GM19035 (cell line): ENCODE results near the gene KCNG1.
"Not testable (repeated sequence)": the region's sequence is repeated elsewhere in the genome, so short reads cannot be mapped to it uniquely, and the experiment has no call there.

Source experiments
- ATAC-seq: cut with Tn5 transposase; IDR thresholded peaks from one replicate; pipeline ENCODE4 v1.9.1; 2021; ENCODE audit not compliant: unreplicated experiment

Gene KCNG1, protein sequence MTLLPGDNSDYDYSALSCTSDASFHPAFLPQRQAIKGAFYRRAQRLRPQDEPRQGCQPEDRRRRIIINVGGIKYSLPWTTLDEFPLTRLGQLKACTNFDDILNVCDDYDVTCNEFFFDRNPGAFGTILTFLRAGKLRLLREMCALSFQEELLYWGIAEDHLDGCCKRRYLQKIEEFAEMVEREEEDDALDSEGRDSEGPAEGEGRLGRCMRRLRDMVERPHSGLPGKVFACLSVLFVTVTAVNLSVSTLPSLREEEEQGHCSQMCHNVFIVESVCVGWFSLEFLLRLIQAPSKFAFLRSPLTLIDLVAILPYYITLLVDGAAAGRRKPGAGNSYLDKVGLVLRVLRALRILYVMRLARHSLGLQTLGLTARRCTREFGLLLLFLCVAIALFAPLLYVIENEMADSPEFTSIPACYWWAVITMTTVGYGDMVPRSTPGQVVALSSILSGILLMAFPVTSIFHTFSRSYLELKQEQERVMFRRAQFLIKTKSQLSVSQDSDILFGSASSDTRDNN

DNA sequence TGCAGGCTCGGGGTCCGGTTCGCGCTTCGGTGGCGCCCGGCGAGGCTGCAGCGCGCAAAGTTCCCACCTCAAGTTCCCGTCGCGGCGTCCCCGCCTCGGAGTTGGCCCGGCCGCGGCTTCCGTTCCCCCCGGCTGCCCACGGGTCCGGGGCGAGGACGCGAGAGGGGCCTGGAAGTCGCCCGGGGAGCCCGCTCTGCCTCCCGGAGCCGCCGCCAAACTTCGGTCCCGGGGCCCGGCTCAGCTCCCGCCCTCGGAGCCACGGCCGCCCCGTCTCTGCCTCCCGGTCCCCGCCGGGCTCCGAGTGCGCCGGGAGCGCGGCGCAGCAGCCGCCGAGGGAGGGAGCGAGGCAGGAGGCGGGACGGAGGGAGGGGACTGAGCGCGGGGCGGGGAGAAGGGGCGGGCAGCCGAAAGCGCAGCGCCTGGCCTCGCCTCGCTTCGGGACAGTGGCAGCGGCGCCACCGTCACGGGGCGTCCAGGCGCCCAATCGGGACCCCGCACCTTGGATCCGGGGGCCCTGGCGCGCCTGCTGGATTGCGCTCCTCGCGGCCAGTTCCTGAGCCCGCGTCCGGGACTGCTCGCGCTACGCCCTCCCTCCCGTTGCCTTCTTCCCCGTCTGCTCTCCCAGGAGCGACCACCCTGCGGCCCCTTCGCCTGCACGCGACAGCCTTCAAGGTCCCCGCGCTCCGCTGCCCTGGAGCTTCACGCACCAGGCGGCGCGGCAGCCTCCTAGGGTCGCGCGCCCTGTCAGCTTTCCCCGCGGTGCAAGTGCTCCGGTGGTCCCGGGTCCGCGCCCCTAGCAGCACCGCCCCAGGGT lies at the start of gene KCNG1:
KCNG1 (minus strand) TSS at position 305 of the 814 bp plus-strand sequence. CDS start 12,769 bp downstream, outside the sequence.
- no peak for ATAC-seq

DNA sequence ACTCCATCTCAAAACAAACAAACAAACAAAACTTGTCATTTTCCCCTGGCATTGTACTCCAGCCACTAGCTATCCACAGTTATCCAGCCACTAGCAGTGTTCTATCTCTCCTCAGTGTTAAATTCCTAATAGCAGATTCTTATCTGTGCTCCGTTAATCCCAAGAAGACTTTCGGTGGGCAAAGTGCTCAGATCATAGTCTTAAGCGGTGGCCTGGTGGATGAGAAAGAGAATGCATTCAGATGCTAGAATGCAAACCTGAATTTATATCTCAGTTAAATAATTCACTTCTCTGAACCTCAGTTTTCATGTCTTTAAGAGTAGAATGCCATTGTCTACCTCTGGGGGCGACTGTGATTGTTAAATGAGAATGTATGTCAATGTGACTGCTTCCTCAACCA lies 47.7 kb upstream of the KCNG1 start:
- ATAC-seq, result no peak

DNA sequence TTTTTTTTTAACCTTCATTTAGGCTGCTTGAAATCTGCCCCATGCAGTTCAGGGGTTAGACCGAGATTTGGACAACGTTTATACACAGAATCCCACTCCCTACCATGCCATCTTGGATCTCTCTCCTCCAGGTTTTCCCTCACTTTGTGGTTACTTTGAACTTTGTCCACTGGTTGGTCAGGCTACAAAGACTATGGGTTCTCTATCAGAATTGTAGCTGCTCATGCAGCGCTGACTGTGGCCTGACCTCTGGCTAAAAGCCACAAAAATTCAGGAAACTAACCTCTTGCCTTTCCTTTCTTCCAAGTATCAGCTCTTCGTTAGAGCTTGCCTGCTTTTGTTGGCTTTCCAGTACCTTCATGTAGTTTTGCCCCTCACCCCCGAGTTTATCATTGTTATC lies 44.9 kb upstream of the KCNG1 start:
- ATAC-seq, result no peak

DNA sequence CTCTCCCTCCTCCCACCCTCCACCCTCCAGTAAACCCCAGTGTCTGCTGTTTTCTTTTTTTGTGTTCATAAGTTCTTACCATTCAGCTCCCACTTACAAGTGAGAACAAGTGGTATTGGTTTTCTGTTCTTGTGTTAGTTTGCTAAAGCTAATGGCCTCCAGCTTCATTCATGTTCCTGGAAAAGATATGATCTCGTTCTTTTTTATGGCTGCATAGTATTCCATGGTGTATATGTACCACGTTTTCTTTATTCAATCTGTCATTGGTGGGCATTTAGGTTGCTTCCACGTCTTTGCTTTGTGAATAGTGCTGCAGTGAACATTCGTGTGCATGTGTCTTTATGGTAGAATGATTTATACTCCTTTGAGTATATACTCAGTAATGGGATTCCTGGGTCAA lies 42.7 kb upstream of the KCNG1 start:
- ATAC-seq, result no peak

DNA sequence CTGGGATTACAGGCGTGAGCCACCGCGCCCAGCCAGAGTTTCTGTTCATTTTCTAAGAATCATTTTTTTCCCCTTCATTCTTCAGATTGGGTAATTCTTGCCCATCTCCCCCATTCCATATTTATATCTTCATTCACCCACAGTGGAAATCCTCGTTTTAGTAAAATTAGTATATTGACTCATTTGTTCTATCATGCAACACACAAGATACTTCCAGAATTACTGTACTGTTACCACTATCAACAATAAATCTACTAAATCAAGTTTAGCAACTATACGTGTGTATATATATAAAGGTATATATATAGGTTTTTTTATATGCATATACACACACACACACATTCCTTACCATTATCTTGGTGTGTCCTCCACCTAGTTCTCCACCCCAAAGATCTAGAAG lies 41.2 kb upstream of the KCNG1 start:
- ATAC-seq, result no peak

DNA sequence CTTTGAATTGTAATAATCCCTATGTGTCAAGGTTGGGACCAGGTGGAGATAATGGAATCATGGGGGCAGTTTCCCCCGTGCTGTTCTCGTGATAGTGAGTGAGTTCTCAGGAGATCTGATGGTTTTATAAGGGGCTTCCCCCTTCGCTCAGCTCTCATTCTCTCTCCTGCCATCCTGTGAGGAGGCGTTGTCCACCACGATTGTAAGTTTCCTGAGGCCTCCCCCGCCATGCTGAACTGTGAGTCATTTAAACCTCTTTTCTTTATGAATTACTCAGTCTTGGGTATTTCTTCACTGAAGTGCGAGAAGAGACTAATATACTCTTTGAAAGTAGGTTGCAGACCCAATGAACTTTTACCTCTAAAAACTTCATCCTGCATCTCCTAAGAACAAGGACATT lies 39.2 kb upstream of the KCNG1 start:
- no peak for ATAC-seq

DNA sequence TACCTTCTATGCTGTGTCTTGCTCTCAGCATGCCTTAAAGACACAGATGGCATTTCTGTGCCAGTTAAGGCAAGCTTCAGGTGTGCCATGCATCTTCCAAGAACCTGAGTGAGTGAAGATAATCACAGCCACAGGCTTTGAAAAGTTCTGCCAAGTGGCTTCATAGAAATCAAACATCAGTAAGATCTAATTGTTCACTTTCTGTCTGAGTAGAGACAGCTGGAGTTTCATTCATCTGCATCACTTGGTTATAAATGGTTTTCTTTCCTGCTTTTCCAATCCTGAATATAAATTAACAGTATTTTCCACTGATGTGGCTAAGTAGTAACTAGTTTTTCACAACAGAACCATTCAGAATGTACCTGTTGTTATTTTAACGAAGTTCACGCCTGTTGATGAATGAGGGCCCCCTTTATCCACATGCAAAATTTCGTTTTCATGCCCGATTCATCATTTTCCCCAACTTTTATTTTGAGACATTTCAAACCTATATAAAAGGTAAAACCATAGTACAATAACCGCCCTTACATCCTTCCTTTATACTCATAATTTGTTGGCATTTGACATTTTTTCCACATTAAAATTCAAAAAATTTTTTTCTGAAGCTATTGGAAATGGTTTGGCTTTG lies 38.6 kb upstream of the KCNG1 start:
- no peak for ATAC-seq

DNA sequence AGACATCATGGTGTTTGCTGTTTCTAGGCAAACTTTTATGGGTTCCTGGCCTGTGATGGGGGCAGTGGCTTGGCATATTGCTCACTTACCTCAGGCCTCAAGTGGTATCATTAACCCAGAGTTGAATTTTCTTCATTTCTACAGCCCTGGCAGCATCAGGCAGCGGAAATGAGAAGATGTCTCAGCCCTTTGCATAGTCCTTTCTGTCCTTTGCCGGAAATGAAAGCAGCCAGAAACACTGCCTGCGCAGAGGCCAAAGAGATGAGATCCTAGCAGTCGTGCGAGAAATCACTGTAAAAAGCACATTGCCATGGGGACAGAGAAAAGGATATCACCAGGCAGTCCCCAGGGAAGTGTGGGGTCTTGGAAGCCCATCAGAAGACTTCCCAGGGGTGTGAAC lies 37.4 kb upstream of the KCNG1 start:
- no peak for ATAC-seq

DNA sequence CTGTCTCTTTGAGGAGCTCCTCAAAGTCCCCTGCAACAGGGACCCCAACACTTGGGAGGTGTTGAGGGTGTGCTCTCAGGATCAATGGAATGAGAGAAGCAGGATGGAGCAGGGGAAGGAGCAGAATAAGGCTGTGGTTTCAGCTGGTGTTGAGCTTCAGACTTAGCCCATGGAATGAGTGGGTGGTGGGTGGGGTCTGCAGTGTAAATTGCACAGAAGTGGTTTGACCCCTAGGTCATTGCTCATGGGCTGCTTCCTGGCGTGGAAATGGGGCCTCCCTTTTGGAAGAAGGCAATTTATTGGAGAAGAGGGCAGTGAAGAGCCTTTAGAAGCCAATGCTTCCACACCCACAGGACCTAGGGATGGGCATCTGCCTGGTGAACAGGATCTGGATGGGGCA lies 37.0 kb upstream of the KCNG1 start:
- no peak for ATAC-seq

DNA sequence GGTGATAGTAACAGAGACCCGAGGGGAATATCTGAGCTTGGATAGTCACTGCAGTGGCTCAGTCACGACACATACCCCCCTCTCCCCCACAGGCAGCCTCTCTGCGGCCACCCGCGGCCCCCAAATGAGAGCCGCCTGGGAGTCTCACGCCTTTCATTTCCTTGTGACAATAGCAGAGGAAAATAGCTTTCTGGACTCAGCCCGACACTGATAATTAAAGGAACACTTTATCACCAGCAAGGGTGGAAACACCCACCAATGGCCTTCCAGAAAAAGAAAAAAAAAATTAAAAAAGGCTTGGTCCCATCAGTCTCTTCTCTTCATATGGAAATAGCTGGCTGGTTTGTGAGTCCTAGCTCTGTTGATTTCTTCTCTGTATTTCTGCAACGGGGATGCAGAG lies 35.1 kb upstream of the KCNG1 start:
- no peak for ATAC-seq

DNA sequence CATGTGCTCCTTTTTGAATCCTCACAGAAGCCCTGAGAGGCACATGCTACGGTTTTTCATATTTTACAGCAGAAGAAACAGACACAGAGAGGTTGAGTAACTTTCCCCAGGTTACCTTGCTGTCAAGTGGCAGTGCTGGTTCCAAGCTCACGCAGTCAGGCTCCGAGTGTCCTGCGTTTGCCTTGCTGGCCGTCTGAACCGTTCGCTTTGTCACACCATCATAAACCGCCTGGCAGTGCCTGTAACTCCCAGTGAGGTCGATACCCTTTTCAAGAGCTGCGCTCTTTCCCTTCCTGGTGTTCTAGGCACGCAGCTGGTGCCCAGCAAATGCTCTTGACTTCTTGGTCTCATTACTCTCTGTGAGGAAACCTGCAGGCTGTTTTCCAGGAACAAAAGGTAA lies 31.3 kb upstream of the KCNG1 start:
- ATAC-seq, result no peak

DNA sequence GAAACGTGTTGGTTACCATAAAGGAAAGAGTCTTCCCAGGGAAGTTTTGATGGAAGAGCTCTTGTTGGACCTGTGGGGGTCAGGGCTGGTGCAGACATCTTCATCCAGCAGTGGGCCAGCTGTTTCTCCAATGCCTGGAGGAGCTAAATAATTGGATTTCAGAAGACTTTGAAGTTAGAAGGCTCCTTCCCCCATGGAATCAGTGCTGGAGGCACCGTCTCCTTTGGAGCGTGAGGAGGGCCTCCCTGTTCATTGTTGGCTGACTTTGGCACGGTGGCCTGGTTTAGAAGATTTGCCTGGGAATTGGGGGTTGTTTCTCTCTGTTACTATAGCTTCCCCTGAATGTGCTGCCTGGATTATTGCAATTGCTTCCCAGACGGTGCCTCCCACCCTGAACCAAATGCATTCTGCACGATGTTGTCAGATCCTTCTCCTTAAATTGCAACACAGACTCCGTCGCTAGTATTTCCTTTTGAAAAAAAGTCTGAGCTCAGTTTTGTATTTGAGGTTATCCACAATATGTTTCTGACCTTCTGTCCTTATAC lies 27.7 kb upstream of the KCNG1 start:
- no peak for ATAC-seq

DNA sequence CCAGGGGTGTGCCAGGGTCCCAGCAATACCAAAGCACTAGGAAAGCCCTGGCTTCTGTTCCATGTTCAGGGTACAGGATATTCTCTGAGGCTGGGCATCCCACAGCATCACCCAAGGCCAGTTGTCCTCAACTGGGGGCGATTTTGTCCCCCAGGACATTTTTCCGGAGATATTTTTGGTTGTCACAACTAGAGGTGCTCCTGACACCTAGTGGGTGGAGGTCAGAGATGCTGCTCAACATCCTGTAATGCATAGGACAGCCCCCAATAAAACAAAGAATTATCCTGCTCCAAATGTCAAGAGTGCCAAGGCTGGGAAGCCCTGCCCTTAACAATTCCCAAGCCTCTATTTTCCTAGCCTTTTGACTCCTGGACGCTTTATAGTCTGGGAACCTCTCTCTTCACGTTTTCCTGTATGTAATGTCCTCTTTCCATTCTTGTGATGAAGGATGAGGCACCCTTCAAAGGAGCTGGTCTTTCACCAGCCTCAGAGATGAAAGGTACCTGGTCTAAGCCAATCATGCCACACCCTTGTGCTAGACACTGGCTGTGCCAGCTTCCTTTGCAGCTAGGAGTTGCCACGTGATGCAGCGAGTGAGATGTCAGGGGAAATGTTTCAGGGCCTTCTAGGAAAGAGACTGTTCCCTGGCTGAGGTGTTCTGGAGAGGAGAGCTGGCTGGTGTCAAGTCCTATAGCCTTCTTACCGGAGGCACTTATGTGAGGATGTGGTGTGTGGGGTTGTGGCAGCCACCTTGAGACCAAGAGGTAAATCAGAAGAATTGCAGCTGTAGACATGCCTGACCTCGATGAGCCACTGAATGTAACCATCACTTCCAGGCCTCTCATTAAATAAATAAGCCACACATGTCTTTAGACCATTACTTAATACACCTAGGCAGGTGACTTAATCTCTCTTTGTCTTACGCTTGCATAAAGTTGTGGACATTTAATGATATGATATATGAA lies 23.4 kb upstream of the KCNG1 start:
- no peak for ATAC-seq

DNA sequence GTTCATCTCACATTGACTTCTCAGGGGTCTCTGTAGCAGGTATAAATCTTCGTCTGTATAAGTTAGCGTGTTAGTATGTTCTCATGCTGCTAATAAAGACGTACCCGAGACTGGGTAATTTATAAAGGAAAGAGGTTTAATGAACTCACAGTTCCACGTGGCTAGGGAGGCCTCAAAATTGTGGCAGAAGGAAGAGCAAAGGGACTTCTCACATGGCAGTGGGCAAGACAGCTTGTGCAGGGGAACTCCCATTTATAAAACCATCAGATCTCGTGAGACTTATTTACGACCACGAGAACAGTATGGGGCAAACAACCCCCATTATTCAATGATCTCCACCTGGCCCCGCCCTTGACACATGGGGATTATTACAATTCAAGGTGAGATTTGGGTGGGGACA lies 22.6 kb upstream of the KCNG1 start:
- ATAC-seq, result not testable (repeated sequence)

DNA sequence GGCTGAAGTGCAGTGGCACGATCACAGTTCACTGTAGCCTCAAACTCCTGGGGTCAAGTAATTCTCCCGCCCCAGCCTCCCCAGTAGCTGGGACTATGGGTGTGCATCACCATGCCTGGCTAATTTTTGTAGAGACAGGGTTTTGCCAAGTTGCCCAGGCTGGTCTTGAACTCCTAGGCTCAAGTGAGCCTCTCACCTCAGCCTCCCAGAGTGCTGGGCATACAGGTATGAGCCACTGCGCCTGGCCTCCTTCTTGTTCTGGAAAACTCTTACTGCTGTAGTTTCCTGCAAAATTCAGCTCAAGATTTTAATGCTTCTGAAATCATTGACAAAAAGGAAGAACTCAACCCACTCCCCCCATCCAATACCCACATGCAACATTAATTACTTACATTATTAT lies 21.9 kb upstream of the KCNG1 start:
- no peak for ATAC-seq

DNA sequence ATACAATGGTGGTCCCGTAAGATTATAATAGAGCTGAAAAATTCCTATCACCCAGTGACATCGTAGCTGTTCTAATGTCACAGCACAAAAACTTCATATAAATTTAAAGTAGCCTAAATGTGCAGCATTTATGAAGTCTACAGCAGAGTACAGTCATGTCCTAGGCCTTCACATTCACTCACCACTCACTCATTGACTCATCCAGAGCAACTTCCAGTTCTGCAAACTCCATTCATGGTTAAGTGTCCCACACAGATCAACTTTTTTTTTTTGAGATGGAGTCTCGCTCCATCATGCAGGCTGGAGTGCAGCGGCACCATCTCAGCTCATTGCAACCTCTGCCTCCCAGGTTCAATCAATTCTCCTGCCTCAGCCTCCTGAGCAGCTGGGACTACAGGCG lies 20.9 kb upstream of the KCNG1 start:
- ATAC-seq, result no peak

DNA sequence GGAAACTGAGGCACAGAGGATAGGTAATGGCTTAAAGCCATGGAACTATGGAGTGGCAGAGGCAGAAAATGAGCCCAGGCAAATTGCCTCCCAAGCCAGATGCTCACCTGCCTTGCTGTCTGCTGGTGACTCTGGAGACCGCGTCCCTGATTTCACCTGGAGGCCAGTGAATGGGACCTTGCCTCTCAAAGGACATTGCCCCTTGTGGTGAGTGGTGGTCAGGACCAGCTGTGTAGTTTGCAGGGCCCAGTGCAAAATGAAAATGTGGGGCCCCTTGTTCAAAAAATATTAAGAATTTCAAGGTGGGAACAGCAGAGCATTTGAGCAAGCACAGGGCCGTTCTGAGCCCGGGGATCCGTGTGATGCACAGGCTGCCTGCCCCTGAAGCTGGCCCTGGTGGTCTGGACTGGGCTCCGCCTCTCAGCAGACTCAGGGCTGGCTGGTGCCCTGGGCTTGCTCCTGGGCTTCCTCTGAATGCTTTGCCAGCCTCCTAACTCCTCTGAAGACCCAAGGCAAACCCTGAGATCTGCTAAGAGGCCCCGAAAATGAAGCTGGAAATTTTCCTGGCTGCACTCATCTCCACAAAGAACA lies 19.8 kb upstream of the KCNG1 start:
- ATAC-seq, result no peak

DNA sequence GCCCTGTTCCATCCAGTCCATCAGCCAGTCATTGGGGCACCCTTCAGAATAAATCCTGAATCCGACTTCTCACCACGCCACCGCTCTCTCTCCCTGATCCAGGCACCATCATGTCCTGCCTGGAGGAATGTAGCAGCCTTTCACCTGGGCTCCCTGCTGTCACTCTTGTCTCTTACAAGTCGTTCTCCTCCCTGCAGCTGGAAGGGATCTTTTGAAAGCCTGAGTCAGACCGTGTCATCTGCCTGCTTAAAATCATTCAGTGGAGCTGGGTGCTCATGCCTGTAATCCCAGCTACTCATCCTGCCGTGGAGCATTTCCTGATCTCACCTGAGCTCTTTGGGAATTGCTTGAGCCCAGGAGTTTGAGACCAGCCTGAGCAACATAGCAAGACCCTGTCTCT lies 19.2 kb upstream of the KCNG1 start:
- no peak for ATAC-seq

DNA sequence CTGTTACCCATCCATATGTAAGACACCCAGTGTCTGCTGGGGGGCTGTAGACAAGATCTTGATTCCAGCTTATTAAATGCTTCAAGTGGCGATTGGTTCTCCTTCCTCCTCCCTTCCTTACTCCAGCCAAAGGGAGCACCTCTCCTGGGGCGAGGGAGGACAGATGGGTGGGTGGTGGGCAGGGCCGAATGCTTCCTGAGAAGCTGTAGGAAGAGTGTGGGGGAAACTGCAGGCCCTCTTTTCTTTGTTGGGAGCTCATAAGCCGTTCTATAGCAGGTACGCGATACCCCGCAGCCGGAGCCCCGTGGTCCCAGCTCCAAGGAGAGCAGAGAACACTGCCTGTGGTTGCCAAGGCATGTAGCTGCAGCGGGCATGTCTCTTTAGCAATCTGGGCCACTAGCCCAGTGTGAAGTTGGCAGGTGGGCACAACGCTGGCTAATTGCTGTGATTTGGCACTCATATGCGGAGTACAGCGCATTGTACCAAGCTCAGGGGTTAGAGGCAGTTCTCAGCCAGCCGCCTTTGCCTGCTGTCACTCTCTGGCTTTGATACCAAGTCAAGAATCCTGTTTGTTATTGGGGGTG lies 14.7 kb upstream of the KCNG1 start:
- no peak for ATAC-seq
